Psoas muscle (tissue), 8 donors: ENCODE data around the gene ZBTB7C. TPM values are rescaled to one million over a fixed set of nuclear protein-coding genes. Genes with fewer than 3 reads are reported as not detected.

ENCODE experiments used
- ATAC-seq, 4 donors: fragments of 200-7000 bp; cut with Tn5 transposase; one replicate each; pipeline ENCODE4 v1.9.1; 2020; ENCODE audit warnings: moderate library complexity in 3 of 4, mild to moderate bottlenecking in 2 of 4
- DNase-seq, 2 donors: peaks; one replicate each; pipeline ENCODE4 v3.0.0-alpha.2; 2020
- H3K27ac ChIP-seq: fragments of 200-600 bp; one replicate; pipeline ENCODE4 v1.8.0; 2022
- H3K27me3 ChIP-seq, 3 donors: fragments of 200-600 bp in 1 of 3; one replicate each; pipeline versions ENCODE4 v1.6.1 to v1.8.0; 2013 to 2022; ENCODE audit warnings: low read length in 2 of 3, mild to moderate bottlenecking in 2 of 3, moderate library complexity in 1 of 3; ENCODE audit not compliant: insufficient read depth in 3 of 3
- H3K36me3 ChIP-seq, 2 donors: fragments of 200-600 bp in 1 of 2; one replicate each; pipeline versions ENCODE4 v1.6.1 to v1.8.0; 2013 to 2022; ENCODE audit warnings: low read depth in 1 of 2, mild to moderate bottlenecking in 1 of 2, moderate library complexity in 1 of 2; ENCODE audit not compliant: insufficient read depth in 1 of 2
- H3K4me1 ChIP-seq: fragments of 200-600 bp; one replicate; pipeline ENCODE4 v1.8.0; 2022
- H3K4me3 ChIP-seq: fragments of 200-600 bp; one replicate; pipeline ENCODE4 v1.8.0; 2022; ENCODE audit warnings: mild to moderate bottlenecking
- H3K9me3 ChIP-seq: fragments of 200-600 bp; one replicate; pipeline ENCODE4 v1.8.0; 2022
- CTCF ChIP-seq: fragments of 200-600 bp; IDR thresholded peaks from one replicate; pipeline ENCODE4 v1.8.0; 2022; ENCODE audit warnings: antibody characterized with exemption
- WGBS, 3 donors: extraction: QIAGEN DNeasy Blood & Tissue Kit; methylation state at CpG; one replicate each; pipeline versions ENCODE4 v1.1.6 to v1.1.7; 2013; 5-methylcytosine and 5-hydroxymethylcytosine counted together
- intact Hi-C, 2 donors: fragments of 100-400 bp; cut with DNase I; formaldehyde crosslinking; loops; one replicate each; pipeline versions ENCODE4 v1.11.0 to v1.14.2; 2022
- polyA plus RNA-seq, 3 donors: library from polyadenylated mRNA; stranded (reverse); fragments of 200-250 nt; gene quantifications; one replicate each; pipeline ENCODE4 v1.2.3, GENCODE V29; 2013
- total RNA-seq, 4 donors: library from RNA; stranded (reverse); fragmentation: NEBNext Ultra II Directional in 2 of 4; extraction: Animal tissue kit (Norgen Biotek cat#: 25700) in 2 of 4; gene quantifications; one replicate each; pipeline versions ENCODE4 v1.2.1 to v1.2.4, GENCODE V29; 2021 to 2023
- donor health status: healthy with polysubstance abuse.
- donor health status: DM: no; HTN: no; CAD: no; lungs with moderate emphysema.
- donor health status: Bipolar disorder and iron deficiency.
- donor health status: healthy.
- donor health status: DM: yes; HTN: yes; CAD: no.
- donor health status: DM: no; HTN: no; CAD: no.
- donor health status: DM: no; HTN: no; CAD: no.
- donor health status: DM: yes; HTN: yes; CAD: no.

The ZBTB7C gene
- total and polyA plus RNA-seq, 7 donors, result 0.34 to 2.9 (median 0.78) TPM

GRCh38 chr18:48007955-48008701 is 401.1 kb downstream of the ZBTB7C start:
- H3K36me3 ChIP-seq, result no peaks in the 10 kb centered on the region
- H3K4me1 ChIP-seq, result peaks cover 11% of the 10 kb centered on the region
- H3K27ac ChIP-seq, result peak overlapping the region; percentile 30
- ATAC-seq, result peak; percentile 77 to 93 (median 84)
- peak; percentile 68 to 77 for DNase-seq
- peak; percentile 76 for TF ChIP-seq CTCF
- no peaks in the 10 kb centered on the region for H3K27me3 ChIP-seq
- no peaks in the 10 kb centered on the region for H3K9me3 ChIP-seq
- WGBS, 3 donors, result 3 to 7% (median 3%) methylated on average over 40 to 68 of the region's 68 CpGs
- H3K4me3 ChIP-seq, result peak overlapping the region; percentile 68
- intact Hi-C loops, result no loop called here

GRCh38 chr18:48007381-48007780 is 401.8 kb downstream of the ZBTB7C start:
- Histone ChIP-seq H3K9me3 (no peaks in the 10 kb centered on the region), H3K36me3 (no peaks in the 10 kb centered on the region), H3K27me3 (no peaks in the 10 kb centered on the region), H3K4me1 (peaks cover 12% of the 10 kb centered on the region), H3K4me3 (peak overlapping the region; percentile 68), H3K27ac (no peak overlapping the region)
- intact Hi-C loops, result no loop called here
- no peak for DNase-seq
- ATAC-seq, result no peak
- TF ChIP-seq CTCF, result no peak
- 95 to 96% (median 96%) methylated on average over 10 of the region's 10 CpGs for WGBS, 3 donors

- TF ChIP-seq CTCF, result no peak
- Histone ChIP-seq H3K36me3 (no peaks in the 10 kb centered on the region), H3K27ac (no peak overlapping the region), H3K4me1 (peaks cover 12% of the 10 kb centered on the region), H3K4me3 (no peak overlapping the region), H3K27me3 (no peaks in the 10 kb centered on the region), H3K9me3 (no peaks in the 10 kb centered on the region)
- ATAC-seq (no peak), DNase-seq (no peak)
- WGBS, 3 donors, result 94 to 95% (median 95%) methylated on average over 12 of the region's 12 CpGs
- intact Hi-C loops, result no loop called here
Observed at GRCh38 chr18:48006415-48007175, 402.6 kb downstream of the ZBTB7C start.

GRCh38 chr18:48004577-48004976 is 404.6 kb downstream of the ZBTB7C start:
- no peaks in the 10 kb centered on the region for H3K36me3 ChIP-seq
- WGBS, 3 donors, result 51 to 70% (median 55%) methylated on average over 2 of the region's 2 CpGs
- no peak overlapping the region for H3K4me3 ChIP-seq
- ATAC-seq (no peak), DNase-seq (no peak)
- no peak overlapping the region for H3K27ac ChIP-seq
- no peak for TF ChIP-seq CTCF
- intact Hi-C loops, result loop anchor here in 1 of 2 donors (5.0 kb wide), 1 partner anchor 67 kb away; no protein-coding TSS in a partner anchor
- H3K27me3 ChIP-seq, result no peaks in the 10 kb centered on the region
- peaks cover 12% of the 10 kb centered on the region for H3K4me1 ChIP-seq
- no peaks in the 10 kb centered on the region for H3K9me3 ChIP-seq
